K562 (cell line): ENCODE measurements around the gene RANBP6. TPM values are rescaled to one million over a fixed set of nuclear protein-coding genes. Genes with fewer than 3 reads are reported as not detected.

Source experiments
- ATAC-seq: fragments of 200-7000 bp; cut with Tn5 transposase; 3 replicates; pipeline ENCODE4 v1.9.1; 2020; ENCODE audit warnings: moderate library complexity
- BruUV-seq: library from RNA; stranded (reverse); fragments of 400-500 nt; replicated peaks from 2 replicates; lab custom pipeline; 2021; lab: Mats Ljungman, UMichigan
- CTCF ChIA-PET: fragments of 300-600 bp; formaldehyde crosslinking; extraction: SDS; loops from one replicate; lab custom pipeline; 2021; ENCODE audit warnings: low intra/inter-chr PET ratio; lab: Yijun Ruan, JAX
- POLR2A ChIA-PET: fragments of 300-600, 350-650 bp; sonication (Branson Sonifier 250); formaldehyde crosslinking; extraction: SDS; loops from one replicate; lab custom pipeline; 2021; ENCODE audit warnings: antibody characterized with exemption, inconsistent platforms; lab: Yijun Ruan, JAX
- DNase-seq, 4 experiments: peaks; one replicate each; pipeline versions ENCODE4 v3.0.0 to v3.0.0-alpha.2; 2011 to 2018; ENCODE audit warnings: low spot score in 3 of 4, mixed read lengths in 3 of 4; ENCODE audit errors: extremely low read depth in 1 of 4
- FAIRE-seq: peaks from 2 replicates; lab custom pipeline; 2011; peaks lifted over from hg19 to GRCh38; lab: Jason Lieb, UNC
- H2AFZ ChIP-seq: 2 replicates; pipeline ENCODE4 v1.6.0; 2011; ENCODE audit warnings: low read depth, low read length, control low read depth, inconsistent platforms
- H3K27ac ChIP-seq: fragments of 200-600 bp; 3 replicates; pipeline ENCODE4 v1.8.0; 2011; ENCODE audit warnings: low read depth, mild to moderate bottlenecking, control low read depth, inconsistent platforms, low read length, moderate library complexity, mixed read lengths; ENCODE audit errors: extremely low read depth
- H3K27me3 ChIP-seq, 2 experiments: fragments of 300-600 bp in 1 of 2; 2 replicates in 1 of 2; 3 replicates in 1 of 2; pipeline versions ENCODE4 v1.6.0 to v1.8.0; 2011; ENCODE audit warnings: inconsistent platforms in 2 of 2, low read length in 2 of 2, mild to moderate bottlenecking in 1 of 2, mixed read lengths in 1 of 2, moderate library complexity in 1 of 2; ENCODE audit not compliant: control insufficient read depth in 2 of 2, insufficient read depth in 2 of 2
- H3K36me3 ChIP-seq: fragments of 300-600 bp; 3 replicates; pipeline ENCODE4 v1.8.0; 2011; ENCODE audit warnings: mild to moderate bottlenecking, low read length, inconsistent platforms; ENCODE audit not compliant: control insufficient read depth, insufficient read depth
- H3K4me1 ChIP-seq, 2 experiments: fragments of 200-600 bp in 1 of 2; replicated peaks in 1 of 2; 2 replicates in 1 of 2; 3 replicates in 1 of 2; pipeline versions ENCODE4 v1.5.1 to v1.8.0; 2011; ENCODE audit warnings: inconsistent platforms in 2 of 2, low read length in 2 of 2, mild to moderate bottlenecking in 1 of 2, mixed read lengths in 1 of 2, moderate library complexity in 1 of 2; ENCODE audit not compliant: control insufficient read depth in 2 of 2, insufficient read depth in 2 of 2
- H3K4me2 ChIP-seq: 2 replicates; pipeline ENCODE4 v1.6.1; 2011; ENCODE audit warnings: low read length, control low read depth, inconsistent platforms, mixed read lengths; ENCODE audit not compliant: insufficient read depth
- H3K4me3 ChIP-seq: fragments of 200-600 bp; sonication (generic), shearing (Covaris generic); 2 replicates; pipeline ENCODE4 v1.5.1; 2016; ENCODE audit warnings: control low read depth, inconsistent platforms
- H3K79me2 ChIP-seq: fragments of 200-600 bp; 3 replicates; pipeline ENCODE4 v1.8.0; 2011; ENCODE audit warnings: low read length, inconsistent platforms; ENCODE audit not compliant: control insufficient read depth, insufficient read depth
- H3K9ac ChIP-seq, 2 experiments: 2 replicates each; pipeline versions ENCODE4 v1.6.0 to v1.6.1; 2011; ENCODE audit warnings: low read depth in 2 of 2, low read length in 2 of 2, control low read depth in 1 of 2, inconsistent platforms in 1 of 2, mild to moderate bottlenecking in 1 of 2, mixed read lengths in 1 of 2; ENCODE audit not compliant: insufficient read depth in 1 of 2
- H3K9me1 ChIP-seq: one replicate; pipeline ENCODE4 v1.6.0; 2011; ENCODE audit warnings: inconsistent platforms, mild to moderate bottlenecking, low read length, moderate library complexity; ENCODE audit not compliant: control insufficient read depth, insufficient read depth
- H3K9me3 ChIP-seq: replicated peaks from 2 replicates; pipeline ENCODE4 v1.5.1; 2011; ENCODE audit warnings: low read depth, low read length, inconsistent platforms; ENCODE audit not compliant: control insufficient read depth, insufficient read depth
- H4K20me1 ChIP-seq: replicated peaks from 2 replicates; pipeline ENCODE4 v1.6.1; 2011; ENCODE audit warnings: low read length, inconsistent platforms, mixed read lengths; ENCODE audit not compliant: control insufficient read depth, insufficient read depth
- EZH2 ChIP-seq: IDR thresholded peaks from 2 replicates; pipeline ENCODE4 v1.6.1; 2012; ENCODE audit warnings: low read depth, mild to moderate bottlenecking, inconsistent platforms, low read length, borderline replicate concordance
- GATA2 ChIP-seq: sonication (generic); formaldehyde crosslinking; IDR thresholded peaks from 2 replicates; pipeline ENCODE4 v1.4.0; 2020; ENCODE audit warnings: mild to moderate bottlenecking, missing genetic modification reagents
- HDAC8 ChIP-seq: fragments of 450-650 bp; IDR thresholded peaks from 2 replicates; pipeline ENCODE4 v1.6.1; 2016; ENCODE audit warnings: mild to moderate bottlenecking, missing genetic modification characterization, moderate library complexity, missing compliant biosample characterization
- HMBOX1 ChIP-seq: sonication (generic); IDR thresholded peaks from 2 replicates; pipeline ENCODE4 v1.6.1; 2016
- PRDM10 ChIP-seq: fragments of 450-650 bp; IDR thresholded peaks from 2 replicates; pipeline ENCODE4 v1.6.1; 2018; ENCODE audit not compliant: partially characterized antibody
- SIN3A ChIP-seq, 2 experiments: fragments of 150-350 bp in 1 of 2; IDR thresholded peaks; 2 replicates each; pipeline ENCODE4 v1.6.1; 2011 to 2016; ENCODE audit warnings: borderline replicate concordance in 2 of 2, low read depth in 2 of 2, low read length in 2 of 2, mild to moderate bottlenecking in 2 of 2, moderate library complexity in 2 of 2; ENCODE audit not compliant: control insufficient read depth in 1 of 2
- TCF3 ChIP-seq: sonication (generic); formaldehyde crosslinking; IDR thresholded peaks from 2 replicates; pipeline ENCODE4 v1.4.0; 2020; ENCODE audit warnings: mild to moderate bottlenecking, missing genetic modification reagents
- ZFP1 ChIP-seq: fragments of 450-650 bp; formaldehyde crosslinking; IDR thresholded peaks from 2 replicates; pipeline ENCODE4 v1.4.0; 2020; ENCODE audit warnings: mild to moderate bottlenecking, mixed read lengths
- ZNF121 ChIP-seq: sonication (generic); formaldehyde crosslinking; conservative IDR thresholded peaks from 2 replicates; pipeline ENCODE4 v1.8.0; 2022; ENCODE audit warnings: missing genetic modification reagents
- ZNF518B ChIP-seq: fragments of 250-450 bp; sonication (Bioruptor Pico); IDR thresholded peaks from 2 replicates; pipeline ENCODE4 v1.5.0; 2021; ENCODE audit warnings: mild to moderate bottlenecking, moderate library complexity
- WGBS: fragments of 100-300 bp; shearing (Covaris generic); methylation state at CpG from one replicate; pipeline ENCODE4 v1.1.6; 2016; ENCODE audit warnings: low coverage, mixed read lengths; ENCODE audit not compliant: insufficient coverage; ENCODE audit errors: missing lambda C conversion rate; 5-methylcytosine and 5-hydroxymethylcytosine counted together
- in situ Hi-C: fragments of 300-500 bp; cut with MboI; formaldehyde crosslinking; loops from 4 replicates; pipeline ENCODE4 v1.15.0; 2018; ENCODE audit warnings: inconsistent platforms, mixed read lengths
- intact Hi-C: fragments of 100-400 bp; cut with micrococcal nuclease; formaldehyde crosslinking; loops from 2 replicates; pipeline ENCODE4 v1.14.2; 2022
- polyA plus RNA-seq, 8 experiments: library from polyadenylated mRNA; depleted of rRNA in 4 of 8; stranded (reverse) in 5 of 8; unstranded in 3 of 8; fragments of >200 nt; fragmentation: Nextera tagmentation in 2 of 8; fragmentation: Illumina TruSeq in 1 of 8; extraction: Ambion mirVana in 2 of 8; extraction: Trizol in 1 of 8; gene quantifications; 2 replicates each; pipeline versions ENCODE4 v1.2.1 to v1.2.3, GENCODE V29; 2011 to 2014; ENCODE audit warnings: inconsistent platforms in 1 of 8, missing spikeins in 1 of 8
- total RNA-seq, 7 experiments: library from RNA; depleted of rRNA in 6 of 7; stranded (reverse); fragments of >200 nt in 6 of 7; fragmentation: Illumina TruSeq in 2 of 7; extraction: Trizol in 2 of 7; gene quantifications; 2 replicates each; pipeline versions ENCODE4 v1.2.1 to v1.2.3, GENCODE V29; 2011 to 2021; ENCODE audit warnings: low replicate concordance in 1 of 7

Gene RANBP6
- total and polyA plus RNA-seq, 9 of the 15 experiments (the other 6 are each of a cell fraction or from before 2014, with no cell fraction given) = 10.4 to 19.9 (median 11.5) TPM

- peaks cover 15% of the 10 kb centered on the region; the same call in 2 of the 3 replicates for H3K36me3 ChIP-seq
- no TSS peak for BruUV-seq
- H3K79me2 ChIP-seq = peaks cover 70% of the 10 kb centered on the region
These were observed 8.7 kb downstream of the RANBP6 start for GRCh38 chr9:6006749-6007057.

More at GRCh38 chr9:6006749-6007057, 8.7 kb downstream of the RANBP6 start:
- Histone ChIP-seq H3K9me3 (no peaks in the 10 kb centered on the region), H3K4me1 (peaks cover 7 to 17% of the 10 kb centered on the region in 2 experiments; a peak in 3 of 5 replicates), H3K9ac (peak overlapping the region; percentile 32 to 92; a peak in 3 of 4 replicates), H2AFZ (no peak overlapping the region), H3K9me1 (no peaks in the 10 kb centered on the region), H4K20me1 (peaks cover 12% of the 10 kb centered on the region; the same call in 1 of the 2 replicates), H3K27me3 (no peaks in the 10 kb centered on the region), H3K27ac (peak overlapping the region; percentile 84; the same call in 1 of the 3 replicates), H3K4me3 (peak overlapping the region; percentile 80), H3K4me2 (peak overlapping the region; percentile 84)
- in situ Hi-C loops (no loop called here), intact Hi-C loops (loop anchor here (5.0 kb wide), 1 partner anchor 379 kb away; the partner anchor contains the start of gene RIC1)
- ChIA-PET CTCF (no interaction called here), POLR2A (interaction anchor here (0.6 kb wide), 1 partner anchor 9 kb away, joined by 3 read pairs; no protein-coding TSS in a partner anchor)
- TF ChIP-seq ZFP1 (CRISPR knock-in tag) (peak; percentile 62; the same call in 1 of the 2 replicates), ZNF518B (no peak), ZNF121 (no peak), GATA2 (CRISPR knock-in tag) (no peak), TCF3 (no peak), HDAC8 (tag) (no peak), HMBOX1 (no peak), SIN3A (IDR thresholded peaks at IDR 0.05; ENCODE audit: borderline replicate concordance in 2 of 2, control insufficient read depth in 1 of 2, low read depth in 2 of 2, low read length in 2 of 2) (peak in 1 of 2 experiments; percentile 63; a peak in 1 of 4 replicates), EZH2 (no peak), PRDM10 (no peak)
- no peak; the same call in 2 of the 3 replicates for ATAC-seq
- peak; percentile 89 for FAIRE-seq
- 0% methylated on average over 6 of the region's 13 CpGs for WGBS
- no peak for DNase-seq
